Measurements from ENCODE around the gene GTPBP4. TPM values are rescaled to one million over a fixed set of nuclear protein-coding genes. Genes with fewer than 3 reads are reported as not detected.
A peak's percentile ranks its signal among the peaks of the same experiment; 100 is the strongest.

The GTPBP4 gene
- total RNA-seq, 1 donor from 2014 or later = 46.2 TPM

- peak overlapping the region; percentile 85 for H3K27ac Mint-ChIP-seq (ENCODE audit: unreplicated experiment)
- H3K36me3 Mint-ChIP-seq (ENCODE audit: low read depth, unreplicated experiment) = peaks cover 4% of the 10 kb centered on the region
- H3K4me1 Mint-ChIP-seq (ENCODE audit: unreplicated experiment) = peaks cover 35% of the 10 kb centered on the region
- H3K27me3 Mint-ChIP-seq (ENCODE audit: unreplicated experiment) = peaks cover 2% of the 10 kb centered on the region
- H3K4me3 Mint-ChIP-seq (ENCODE audit: unreplicated experiment) = peak overlapping the region; percentile 68
- TF ChIP-seq CTCF (IDR thresholded peaks at IDR 0.05; ENCODE audit: unreplicated experiment) = no peak
- DNase-seq (ENCODE audit: low spot score) = no peak
- H3K9me3 Mint-ChIP-seq (ENCODE audit: unreplicated experiment) = no peaks in the 10 kb centered on the region
These were observed 55.9 kb downstream of the GTPBP4 start for GRCh38 chr10:1044146-1044545.

- no peak for TF ChIP-seq CTCF (IDR thresholded peaks at IDR 0.05; ENCODE audit: unreplicated experiment)
- H3K36me3 Mint-ChIP-seq (ENCODE audit: low read depth, unreplicated experiment) = peaks cover 4% of the 10 kb centered on the region
- no peak for DNase-seq (ENCODE audit: low spot score)
These were observed 56.7 kb downstream of the GTPBP4 start for GRCh38 chr10:1044964-1045363.

GRCh38 chr10:1045415-1045814 is 57.2 kb downstream of the GTPBP4 start:
- Mint-ChIP-seq H3K9me3 (ENCODE audit: unreplicated experiment) (no peaks in the 10 kb centered on the region), H3K36me3 (ENCODE audit: low read depth, unreplicated experiment) (peaks cover 4% of the 10 kb centered on the region), H3K4me1 (ENCODE audit: unreplicated experiment) (peaks cover 37% of the 10 kb centered on the region), H3K27ac (ENCODE audit: unreplicated experiment) (peak overlapping the region; percentile 52), H3K27me3 (ENCODE audit: unreplicated experiment) (peaks cover 2% of the 10 kb centered on the region), H3K4me3 (ENCODE audit: unreplicated experiment) (peak overlapping the region; percentile 84)
- no peak for TF ChIP-seq CTCF (IDR thresholded peaks at IDR 0.05; ENCODE audit: unreplicated experiment)
- DNase-seq (ENCODE audit: low spot score) = no peak

More at GRCh38 chr10:1044964-1045363, 56.7 kb downstream of the GTPBP4 start:
- H3K27ac Mint-ChIP-seq (ENCODE audit: unreplicated experiment) = peak overlapping the region; percentile 61
- no peaks in the 10 kb centered on the region for H3K9me3 Mint-ChIP-seq (ENCODE audit: unreplicated experiment)
- peaks cover 2% of the 10 kb centered on the region for H3K27me3 Mint-ChIP-seq (ENCODE audit: unreplicated experiment)
- H3K4me1 Mint-ChIP-seq (ENCODE audit: unreplicated experiment) = peaks cover 35% of the 10 kb centered on the region
- peak overlapping the region; percentile 30 for H3K4me3 Mint-ChIP-seq (ENCODE audit: unreplicated experiment)

- Mint-ChIP-seq H3K4me1 (ENCODE audit: unreplicated experiment) (peaks cover 42% of the 10 kb centered on the region), H3K27me3 (ENCODE audit: unreplicated experiment) (peaks cover 2% of the 10 kb centered on the region), H3K36me3 (ENCODE audit: low read depth, unreplicated experiment) (peaks cover 4% of the 10 kb centered on the region), H3K9me3 (ENCODE audit: unreplicated experiment) (no peaks in the 10 kb centered on the region), H3K27ac (ENCODE audit: unreplicated experiment) (peak overlapping the region; percentile 88), H3K4me3 (ENCODE audit: unreplicated experiment) (peak overlapping the region; percentile 99)
- DNase-seq (ENCODE audit: low spot score) = peak; percentile 17
- TF ChIP-seq CTCF (IDR thresholded peaks at IDR 0.05; ENCODE audit: unreplicated experiment) = no peak
These were observed 59.7 kb downstream of the GTPBP4 start for GRCh38 chr10:1047937-1048336.

GRCh38 chr10:1048349-1048731 is 60.1 kb downstream of the GTPBP4 start:
- DNase-seq (ENCODE audit: low spot score) = no peak
- H3K27ac Mint-ChIP-seq (ENCODE audit: unreplicated experiment) = peak overlapping the region; percentile 88
- H3K27me3 Mint-ChIP-seq (ENCODE audit: unreplicated experiment) = peaks cover 2% of the 10 kb centered on the region
- peak overlapping the region; percentile 99 for H3K4me3 Mint-ChIP-seq (ENCODE audit: unreplicated experiment)
- H3K4me1 Mint-ChIP-seq (ENCODE audit: unreplicated experiment) = peaks cover 38% of the 10 kb centered on the region
- H3K36me3 Mint-ChIP-seq (ENCODE audit: low read depth, unreplicated experiment) = peaks cover 4% of the 10 kb centered on the region
- no peak for TF ChIP-seq CTCF (IDR thresholded peaks at IDR 0.05; ENCODE audit: unreplicated experiment)
- no peaks in the 10 kb centered on the region for H3K9me3 Mint-ChIP-seq (ENCODE audit: unreplicated experiment)

Measured in endothelial cell (in vitro differentiated cells).